Activated CD4-positive, alpha-beta T cell treated with anti-CD3 and anti-CD28 coated beads, Interleukin-2, amount 10 ng/mL, durations not matched to agents 7 days and 5 days (primary cell): ENCODE measurements around the gene KCTD21. TPM values are rescaled to one million over a fixed set of nuclear protein-coding genes. Genes with fewer than 3 reads are reported as not detected.

Experiments
- CTCF ChIA-PET: fragments of 350-600 bp; sonication (Branson Sonifier 250); formaldehyde crosslinking; loops from one replicate; lab custom pipeline; 2021; ENCODE audit warnings: antibody characterized with exemption; lab: Charles Lee
- POLR2A ChIA-PET: fragments of 350-600 bp; sonication (Branson Sonifier 250); formaldehyde crosslinking; loops from one replicate; lab custom pipeline; 2021; ENCODE audit warnings: antibody characterized with exemption; lab: Charles Lee
- DNase-seq: peaks from one replicate; pipeline ENCODE4 v3.0.0-alpha.2; 2020
- H3K27ac Mint-ChIP-seq: one replicate; pipeline ENCODE4 v1.8.0; 2021; ENCODE audit warnings: mild to moderate bottlenecking, moderate library complexity, mixed read lengths
- H3K27me3 Mint-ChIP-seq: one replicate; pipeline ENCODE4 v1.8.0; 2021; ENCODE audit warnings: mixed read lengths
- H3K36me3 Mint-ChIP-seq: one replicate; pipeline ENCODE4 v1.8.0; 2021; ENCODE audit warnings: low read depth, mixed read lengths
- H3K4me1 Mint-ChIP-seq: one replicate; pipeline ENCODE4 v1.8.0; 2021; ENCODE audit warnings: mixed read lengths
- H3K4me3 Mint-ChIP-seq: one replicate; pipeline ENCODE4 v1.8.0; 2021; ENCODE audit warnings: mild to moderate bottlenecking, moderate library complexity, mixed read lengths
- H3K9me3 Mint-ChIP-seq: one replicate; pipeline ENCODE4 v1.8.0; 2021; ENCODE audit warnings: mixed read lengths
- total RNA-seq, 2 experiments: library from RNA; stranded (reverse); gene quantifications; one replicate each; pipeline ENCODE4 v1.2.3, GENCODE V29; 2021

The KCTD21 gene
- total RNA-seq, 2 experiments from 2014 or later, result 8.9 TPM

GRCh38 chr11:78205256-78205655 lies 16.8 kb upstream of the KCTD21 start:
- ChIA-PET POLR2A (no interaction called here), CTCF (interaction anchor here (0.7 to 1.6 kb wide), 4 partner anchors 10 to 359 kb away, joined by 3 to 5 read pairs (median 4); partner anchors contain the start of genes KCTD21 and USP35)
- Mint-ChIP-seq H3K9me3 (no peaks in the 10 kb centered on the region), H3K27me3 (no peaks in the 10 kb centered on the region), H3K36me3 (peaks cover 38% of the 10 kb centered on the region), H3K4me1 (peaks cover 45% of the 10 kb centered on the region), H3K4me3 (no peak overlapping the region), H3K27ac (peak overlapping the region; percentile 37)
- no peak for DNase-seq

GRCh38 chr11:78203184-78203583 lies 14.8 kb upstream of the KCTD21 start:
- no peaks in the 10 kb centered on the region for H3K9me3 Mint-ChIP-seq
- H3K4me3 Mint-ChIP-seq, result peak overlapping the region; percentile 72
- DNase-seq, result peak; percentile 62
- ChIA-PET CTCF (interaction anchor here (0.9 to 3.4 kb wide), 5 partner anchors 10 to 361 kb away, joined by 3 to 24 read pairs (median 5); partner anchors contain the start of genes KCTD21 and USP35), POLR2A (interaction anchor here (0.6 kb wide), 2 partner anchors 126 to 373 kb away, joined by 5 to 10 read pairs; no protein-coding TSS in a partner anchor)
- H3K27me3 Mint-ChIP-seq, result no peaks in the 10 kb centered on the region
- H3K27ac Mint-ChIP-seq, result peak overlapping the region; percentile 94
- peaks cover 33% of the 10 kb centered on the region for H3K36me3 Mint-ChIP-seq
- peaks cover 54% of the 10 kb centered on the region for H3K4me1 Mint-ChIP-seq

- Mint-ChIP-seq H3K4me1 (peaks cover 54% of the 10 kb centered on the region), H3K4me3 (peak overlapping the region; percentile 72), H3K27me3 (no peaks in the 10 kb centered on the region), H3K36me3 (peaks cover 33% of the 10 kb centered on the region), H3K27ac (peak overlapping the region; percentile 94), H3K9me3 (no peaks in the 10 kb centered on the region)
- POLR2A ChIA-PET, result interaction anchor here (0.6 kb wide), 3 partner anchors 62 to 373 kb away, joined by 5 to 19 read pairs (median 10); no protein-coding TSS in a partner anchor
- peak; percentile 74 for DNase-seq
- CTCF ChIA-PET, result interaction anchor here (0.9 to 3.4 kb wide), 5 partner anchors 10 to 361 kb away, joined by 3 to 24 read pairs (median 5); partner anchors contain the start of genes KCTD21 and USP35
Observed at GRCh38 chr11:78202733-78203167, 14.3 kb upstream of the KCTD21 start.

- no peak overlapping the region for H3K4me3 Mint-ChIP-seq
- H3K36me3 Mint-ChIP-seq, result peaks cover 37% of the 10 kb centered on the region
- no peaks in the 10 kb centered on the region for H3K27me3 Mint-ChIP-seq
- ChIA-PET POLR2A (no interaction called here), CTCF (interaction anchor here (3.4 kb wide), 1 partner anchor 8 kb away, joined by 24 read pairs; no protein-coding TSS in a partner anchor)
- peaks cover 53% of the 10 kb centered on the region for H3K4me1 Mint-ChIP-seq
- no peaks in the 10 kb centered on the region for H3K9me3 Mint-ChIP-seq
- DNase-seq, result no peak
- peak overlapping the region; percentile 74 for H3K27ac Mint-ChIP-seq
Observed at GRCh38 chr11:78201096-78201818, 12.8 kb upstream of the KCTD21 start.

- ChIA-PET CTCF (interaction anchor here (0.8 to 1.5 kb wide), 2 partner anchors 10 to 13 kb away, joined by 4 to 5 read pairs; no protein-coding TSS in a partner anchor), POLR2A (no interaction called here)
- H3K9me3 Mint-ChIP-seq, result no peaks in the 10 kb centered on the region
- H3K36me3 Mint-ChIP-seq, result peaks cover 39% of the 10 kb centered on the region
- no peaks in the 10 kb centered on the region for H3K27me3 Mint-ChIP-seq
- H3K4me3 Mint-ChIP-seq, result no peak overlapping the region
- no peak for DNase-seq
- no peak overlapping the region for H3K27ac Mint-ChIP-seq
- H3K4me1 Mint-ChIP-seq, result peaks cover 54% of the 10 kb centered on the region
Observed at GRCh38 chr11:78200553-78200952, 12.1 kb upstream of the KCTD21 start.

- H3K27me3 Mint-ChIP-seq, result no peaks in the 10 kb centered on the region
- POLR2A ChIA-PET, result no interaction called here
- H3K36me3 Mint-ChIP-seq, result peaks cover 40% of the 10 kb centered on the region
- DNase-seq, result no peak
- H3K27ac Mint-ChIP-seq, result no peak overlapping the region
- H3K9me3 Mint-ChIP-seq, result no peaks in the 10 kb centered on the region
- CTCF ChIA-PET, result interaction anchor here (0.8 to 1.5 kb wide), 2 partner anchors 10 to 12 kb away, joined by 4 to 5 read pairs; no protein-coding TSS in a partner anchor
- peaks cover 51% of the 10 kb centered on the region for H3K4me1 Mint-ChIP-seq
- no peak overlapping the region for H3K4me3 Mint-ChIP-seq
Observed at GRCh38 chr11:78200061-78200460, 11.6 kb upstream of the KCTD21 start.

- peaks cover 44% of the 10 kb centered on the region for H3K36me3 Mint-ChIP-seq
- H3K27me3 Mint-ChIP-seq, result no peaks in the 10 kb centered on the region
- ChIA-PET POLR2A (no interaction called here), CTCF (interaction anchor here (0.8 to 1.5 kb wide), 2 partner anchors 9 to 12 kb away, joined by 4 to 5 read pairs; no protein-coding TSS in a partner anchor)
- no peak for DNase-seq
- peaks cover 50% of the 10 kb centered on the region for H3K4me1 Mint-ChIP-seq
- H3K9me3 Mint-ChIP-seq, result no peaks in the 10 kb centered on the region
- H3K4me3 Mint-ChIP-seq, result no peak overlapping the region
- H3K27ac Mint-ChIP-seq, result no peak overlapping the region
Observed at GRCh38 chr11:78199653-78200015, 11.2 kb upstream of the KCTD21 start.

GRCh38 chr11:78199015-78199652 lies 10.7 kb upstream of the KCTD21 start:
- Mint-ChIP-seq H3K36me3 (peaks cover 41% of the 10 kb centered on the region), H3K27ac (peak overlapping the region; percentile 47), H3K9me3 (no peaks in the 10 kb centered on the region), H3K27me3 (no peaks in the 10 kb centered on the region), H3K4me3 (no peak overlapping the region), H3K4me1 (peaks cover 50% of the 10 kb centered on the region)
- no peak for DNase-seq
- CTCF ChIA-PET, result interaction anchor here (0.9 to 1.5 kb wide), 2 partner anchors 9 to 11 kb away, joined by 4 to 5 read pairs; partner anchors contain the start of genes KCTD21 and USP35
- POLR2A ChIA-PET, result no interaction called here

GRCh38 chr11:78197816-78198215 lies 9.4 kb upstream of the KCTD21 start:
- POLR2A ChIA-PET, result no interaction called here
- no peaks in the 10 kb centered on the region for H3K27me3 Mint-ChIP-seq
- DNase-seq, result no peak
- peaks cover 45% of the 10 kb centered on the region for H3K36me3 Mint-ChIP-seq
- no peaks in the 10 kb centered on the region for H3K9me3 Mint-ChIP-seq
- CTCF ChIA-PET, result no interaction called here
- H3K4me1 Mint-ChIP-seq, result peaks cover 54% of the 10 kb centered on the region
- H3K4me3 Mint-ChIP-seq, result no peak overlapping the region
- no peak overlapping the region for H3K27ac Mint-ChIP-seq

GRCh38 chr11:78196661-78197091 lies 8.2 kb upstream of the KCTD21 start:
- Mint-ChIP-seq H3K4me3 (no peak overlapping the region), H3K36me3 (peaks cover 39% of the 10 kb centered on the region), H3K27me3 (no peaks in the 10 kb centered on the region), H3K9me3 (no peaks in the 10 kb centered on the region), H3K4me1 (peaks cover 49% of the 10 kb centered on the region), H3K27ac (peak overlapping the region; percentile 51)
- POLR2A ChIA-PET, result no interaction called here
- DNase-seq, result no peak
- CTCF ChIA-PET, result interaction anchor here (0.9 kb wide), 1 partner anchor 135 kb away, joined by 5 read pairs; no protein-coding TSS in a partner anchor

GRCh38 chr11:78195917-78196560 lies 7.6 kb upstream of the KCTD21 start:
- no peaks in the 10 kb centered on the region for H3K9me3 Mint-ChIP-seq
- DNase-seq, result no peak
- H3K4me3 Mint-ChIP-seq, result no peak overlapping the region
- H3K36me3 Mint-ChIP-seq, result peaks cover 37% of the 10 kb centered on the region
- peaks cover 49% of the 10 kb centered on the region for H3K4me1 Mint-ChIP-seq
- H3K27me3 Mint-ChIP-seq, result no peaks in the 10 kb centered on the region
- ChIA-PET POLR2A (no interaction called here), CTCF (interaction anchor here (0.9 to 1.0 kb wide), 2 partner anchors 134 to 369 kb away, joined by 3 to 5 read pairs; no protein-coding TSS in a partner anchor)
- H3K27ac Mint-ChIP-seq, result peak overlapping the region; percentile 58

GRCh38 chr11:78194490-78194889 lies 6.1 kb upstream of the KCTD21 start:
- Mint-ChIP-seq H3K27ac (peak overlapping the region; percentile 2), H3K4me1 (peaks cover 55% of the 10 kb centered on the region), H3K36me3 (peaks cover 34% of the 10 kb centered on the region), H3K9me3 (no peaks in the 10 kb centered on the region), H3K4me3 (no peak overlapping the region), H3K27me3 (no peaks in the 10 kb centered on the region)
- CTCF ChIA-PET, result interaction anchor here (0.6 to 4.9 kb wide), 3 partner anchors 8 to 367 kb away, joined by 3 to 24 read pairs (median 3); no protein-coding TSS in a partner anchor
- no peak for DNase-seq
- POLR2A ChIA-PET, result interaction anchor here (0.6 kb wide), 1 partner anchor 59 kb away, joined by 5 read pairs; no protein-coding TSS in a partner anchor
